IMR-90 (cell line): Measurements from ENCODE around the gene EPC1. TPM values are rescaled to one million over a fixed set of nuclear protein-coding genes. Genes with fewer than 3 reads are reported as not detected.
A peak's percentile ranks its signal among the peaks of the same experiment; 100 is the strongest.

Source experiments
- ATAC-seq: fragments of 200-7000 bp; cut with Tn5 transposase; 2 replicates; pipeline ENCODE4 v1.9.1; 2020; ENCODE audit warnings: low read depth, mild to moderate bottlenecking, moderate library complexity
- BruUV-seq: library from RNA; stranded (reverse); fragments of 400-500 nt; replicated peaks from 2 replicates; lab custom pipeline; 2021; lab: Mats Ljungman, UMichigan
- CTCF ChIA-PET: fragments of 300-600 bp; formaldehyde crosslinking; extraction: SDS; loops from one replicate; lab custom pipeline; 2021; ENCODE audit warnings: antibody characterized with exemption; lab: Yijun Ruan, JAX
- POLR2A ChIA-PET: fragments of 300-600 bp; sonication (Branson Sonifier 250); formaldehyde crosslinking; loops from one replicate; lab custom pipeline; 2022; ENCODE audit warnings: antibody characterized with exemption; ENCODE audit not compliant: unreplicated experiment; lab: Charles Lee
- DNase-seq: peaks from one replicate; pipeline ENCODE4 v3.0.0; 2013
- H2AFZ ChIP-seq: replicated peaks from 2 replicates; pipeline ENCODE3; 2013; ENCODE audit warnings: low read length, mild to moderate bottlenecking; ENCODE audit not compliant: poor library complexity
- H2AK5ac ChIP-seq: 2 replicates; pipeline ENCODE4 v1.6.1; 2013; ENCODE audit warnings: low read depth, low read length, inconsistent platforms
- H2AK9ac ChIP-seq: replicated peaks from 2 replicates; pipeline ENCODE3; 2013; ENCODE audit warnings: mild to moderate bottlenecking, low read depth, low read length, moderate library complexity; ENCODE audit not compliant: poor library complexity
- H2BK120ac ChIP-seq: 2 replicates; pipeline ENCODE4 v1.6.1; 2013; ENCODE audit warnings: low read depth, low read length, inconsistent platforms
- H2BK15ac ChIP-seq: 3 replicates; pipeline ENCODE4 v1.6.1; 2013; ENCODE audit warnings: low read depth, low read length, inconsistent platforms
- H2BK20ac ChIP-seq: 2 replicates; pipeline ENCODE4 v1.6.1; 2013; ENCODE audit warnings: low read depth, mild to moderate bottlenecking, inconsistent platforms, low read length, moderate library complexity
- H2BK5ac ChIP-seq: 2 replicates; pipeline ENCODE4 v1.6.1; 2013; ENCODE audit warnings: mild to moderate bottlenecking, low read depth, low read length, inconsistent platforms; ENCODE audit not compliant: poor library complexity, severe bottlenecking
- H3K14ac ChIP-seq: replicated peaks from 2 replicates; pipeline ENCODE4 v1.6.1; 2013; ENCODE audit warnings: low read depth, low read length, inconsistent platforms
- H3K18ac ChIP-seq: 2 replicates; pipeline ENCODE4 v1.6.1; 2013; ENCODE audit warnings: low read depth, low read length, control low read depth
- H3K23ac ChIP-seq: 2 replicates; pipeline ENCODE4 v1.6.1; 2013; ENCODE audit warnings: low read depth, low read length, inconsistent platforms
- H3K27ac ChIP-seq: 2 replicates; pipeline ENCODE4 v1.5.1; 2013; ENCODE audit warnings: mild to moderate bottlenecking, control low read depth, low read length; ENCODE audit not compliant: insufficient read depth
- H3K27me3 ChIP-seq: 2 replicates; pipeline ENCODE4 v1.6.1; 2013; ENCODE audit warnings: low read length; ENCODE audit not compliant: control insufficient read depth, insufficient read depth
- H3K36me3 ChIP-seq: 2 replicates; pipeline ENCODE4 v1.6.1; 2013; ENCODE audit warnings: low read length, mixed read lengths; ENCODE audit not compliant: control insufficient read depth, insufficient read depth
- H3K4ac ChIP-seq: 2 replicates; pipeline ENCODE4 v1.6.1; 2013; ENCODE audit warnings: low read depth, low read length, inconsistent platforms
- H3K4me1 ChIP-seq: 2 replicates; pipeline ENCODE4 v1.6.1; 2013; ENCODE audit warnings: low read length, mixed read lengths; ENCODE audit not compliant: control insufficient read depth, insufficient read depth
- H3K4me2 ChIP-seq: 2 replicates; pipeline ENCODE4 v1.6.1; 2013; ENCODE audit warnings: low read depth, mild to moderate bottlenecking, control low read depth, low read length, moderate library complexity
- H3K4me3 ChIP-seq: 2 replicates; pipeline ENCODE4 v1.5.1; 2013; ENCODE audit warnings: low read depth, mild to moderate bottlenecking, control low read depth, low read length, moderate library complexity; ENCODE audit not compliant: insufficient read depth
- H3K56ac ChIP-seq: 2 replicates; pipeline ENCODE4 v1.6.1; 2013; ENCODE audit warnings: low read length, inconsistent platforms; ENCODE audit not compliant: insufficient read depth; ENCODE audit errors: extremely low read depth
- H3K79me1 ChIP-seq, 2 experiments: 2 replicates each; pipeline ENCODE4 v1.6.1; 2013; ENCODE audit warnings: low read length in 2 of 2, inconsistent platforms in 1 of 2, low read depth in 1 of 2
- H3K9ac ChIP-seq: 2 replicates; pipeline ENCODE4 v1.6.1; 2013; ENCODE audit warnings: low read depth, low read length, control low read depth
- H3K9me1 ChIP-seq: 2 replicates; pipeline ENCODE4 v1.6.1; 2013; ENCODE audit warnings: low read length, inconsistent platforms; ENCODE audit not compliant: insufficient read depth
- H3K9me3 ChIP-seq: 2 replicates; pipeline ENCODE4 v1.6.1; 2013; ENCODE audit warnings: low read length; ENCODE audit not compliant: control insufficient read depth, insufficient read depth
- H4K20me1 ChIP-seq: 2 replicates; pipeline ENCODE4 v1.6.1; 2013; ENCODE audit warnings: low read length, inconsistent platforms; ENCODE audit not compliant: insufficient read depth
- H4K5ac ChIP-seq: 2 replicates; pipeline ENCODE4 v1.6.1; 2013; ENCODE audit warnings: mild to moderate bottlenecking, low read depth, low read length, control low read depth
- H4K8ac ChIP-seq, 2 experiments: 2 replicates each; pipeline ENCODE4 v1.6.1; 2013; ENCODE audit warnings: low read depth in 2 of 2, low read length in 2 of 2, control low read depth in 1 of 2, inconsistent platforms in 1 of 2
- H4K91ac ChIP-seq: 2 replicates; pipeline ENCODE4 v1.6.1; 2013; ENCODE audit warnings: low read depth, low read length, inconsistent platforms; ENCODE audit not compliant: insufficient read depth
- BHLHE40 ChIP-seq: fragments of 150-350 bp; IDR thresholded peaks from 2 replicates; pipeline ENCODE4 v1.6.1; 2016; ENCODE audit warnings: mild to moderate bottlenecking, low read depth, low read length
- CEBPB ChIP-seq: IDR thresholded peaks from 2 replicates; pipeline ENCODE4 v1.6.1; 2012; ENCODE audit warnings: low read depth, low read length, improper control_type of control experiment
- CHD1 ChIP-seq: IDR thresholded peaks from 2 replicates; pipeline ENCODE4 v1.6.1; 2012; ENCODE audit warnings: low read depth, low read length, improper control_type of control experiment
- FOS ChIP-seq: fragments of 150-350 bp; IDR thresholded peaks from 2 replicates; pipeline ENCODE4 v1.6.1; 2016; ENCODE audit warnings: low read depth, low read length
- MAFK ChIP-seq: IDR thresholded peaks from 2 replicates; pipeline ENCODE4 v1.6.1; 2012; ENCODE audit warnings: low read depth, low read length, improper control_type of control experiment
- MAZ ChIP-seq: IDR thresholded peaks from 2 replicates; pipeline ENCODE4 v1.6.1; 2012; ENCODE audit warnings: low read depth, mild to moderate bottlenecking, low read length, improper control_type of control experiment, moderate library complexity, borderline replicate concordance
- NFE2L2 ChIP-seq: fragments of 150-350 bp; IDR thresholded peaks from 2 replicates; pipeline ENCODE4 v1.6.1; 2016; ENCODE audit warnings: low read depth, mild to moderate bottlenecking, low read length
- POLR2A ChIP-seq: IDR thresholded peaks from 2 replicates; pipeline ENCODE4 v1.6.1; 2012; ENCODE audit warnings: mild to moderate bottlenecking, low read depth, low read length
- RFX5 ChIP-seq: IDR thresholded peaks from 2 replicates; pipeline ENCODE4 v1.8.0; 2012; ENCODE audit warnings: low read depth, mild to moderate bottlenecking, low read length, moderate library complexity
- WGBS, 2 experiments: methylation state at CpG; one replicate each; pipeline versions ENCODE4 v1.1.5 to v1.1.7; 2013; ENCODE audit warnings: missing lambda C conversion rate in 2 of 2; ENCODE audit not compliant: insufficient read length in 1 of 2; ENCODE audit errors: extremely low coverage in 2 of 2; 5-methylcytosine and 5-hydroxymethylcytosine counted together
- dilution Hi-C: fragments of 300-500 bp; cut with HindIII; formaldehyde crosslinking; loops from one replicate; pipeline ENCODE4 v1.14.3; 2018; ENCODE audit warnings: low sequenced_read_pairs; ENCODE audit not compliant: unreplicated experiment
- in situ Hi-C: fragments of 300-500 bp; cut with MboI; formaldehyde crosslinking; loops from 3 replicates; pipeline ENCODE4 v1.14.3; 2019; ENCODE audit warnings: low sequenced_read_pairs, inconsistent platforms, mixed read lengths
- intact Hi-C: fragments of 100-400 bp; cut with micrococcal nuclease; formaldehyde crosslinking; loops from 2 replicates; pipeline ENCODE4 v1.10.0; 2022
- polyA plus RNA-seq, 3 experiments: library from polyadenylated mRNA; depleted of rRNA; stranded (reverse); fragments of >200 nt; gene quantifications; 2 replicates each; pipeline ENCODE4 v1.2.3, GENCODE V29; 2012; ENCODE audit warnings: low replicate concordance in 1 of 3
- total RNA-seq: library from RNA; depleted of rRNA; stranded (reverse); fragments of >200 nt; gene quantifications from 2 replicates; pipeline ENCODE4 v1.2.3, GENCODE V29; 2012
- TF ChIP-seq, protein P1 (sequence below): fragments of 150-350 bp; IDR thresholded peaks from 2 replicates; pipeline ENCODE4 v1.6.1; 2017; ENCODE audit warnings: mild to moderate bottlenecking, antibody characterized with exemption, low read length, low read depth
- TF ChIP-seq, protein P2 (sequence below): fragments of 150-350 bp; IDR thresholded peaks from 2 replicates; pipeline ENCODE4 v1.6.1; 2016; ENCODE audit warnings: low read depth, mild to moderate bottlenecking, low read length, moderate library complexity, borderline replicate concordance

Gene EPC1
- total and polyA plus RNA-seq, 2 of the 4 experiments (the other 2 are of a cell fraction), result 21.9 to 23.5 TPM

DNA sequence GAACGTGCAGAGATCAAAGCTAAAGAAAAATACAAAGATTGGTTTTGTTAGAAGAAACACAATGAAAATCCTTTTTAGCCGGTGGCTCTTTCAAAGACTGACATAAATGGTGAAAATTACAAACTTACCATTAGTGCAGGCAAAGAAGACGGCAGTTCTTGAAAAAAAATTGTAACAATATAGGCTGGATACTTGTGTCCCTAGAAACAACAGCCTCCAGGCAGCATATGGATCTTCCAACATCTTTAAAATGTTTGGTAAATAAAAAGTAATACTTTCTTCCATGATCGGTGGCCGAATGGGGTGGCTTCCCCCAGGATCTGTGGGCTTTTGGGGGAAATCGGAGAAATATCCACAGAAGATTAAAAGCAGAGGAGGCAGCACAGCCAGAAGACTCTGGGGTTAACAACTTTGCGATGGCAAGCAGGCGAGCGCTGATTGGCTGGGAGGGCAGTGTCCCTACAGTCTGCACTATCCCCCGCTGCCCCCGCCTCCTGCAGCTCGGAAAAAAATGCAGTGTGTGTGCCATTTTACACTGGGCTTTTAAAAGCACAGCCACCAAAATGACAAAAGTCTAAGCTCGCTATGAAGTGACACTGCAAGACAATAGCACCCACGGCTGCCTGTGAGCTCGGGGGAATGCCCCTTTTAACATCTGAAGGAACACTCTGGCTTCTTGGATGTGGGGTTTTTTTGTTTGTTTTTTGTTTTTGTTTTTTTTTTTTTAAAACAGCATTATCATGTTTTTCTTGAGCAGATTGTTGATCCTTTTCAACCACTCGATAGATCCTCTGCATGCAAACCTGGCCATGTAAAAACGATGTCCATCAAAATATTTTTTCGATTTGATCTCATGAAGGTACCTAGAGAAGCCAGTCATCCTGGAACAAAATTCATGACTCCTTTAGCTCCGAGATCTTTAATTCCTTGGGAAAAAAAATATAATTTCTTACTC lies 31.7 kb upstream of the EPC1 start:
- Histone ChIP-seq H3K23ac (peak overlapping the region; percentile 95), H4K20me1 (no peaks in the 10 kb centered on the region), H3K4me2 (peak overlapping the region; percentile 84), H3K9me1 (peaks cover 2% of the 10 kb centered on the region), H2BK20ac (0 out of 2 replicates have a peak overlapping the region, but pooled peaks have one; percentile 40), H2BK120ac (peak overlapping the region; percentile 79), H3K36me3 (no peaks in the 10 kb centered on the region), H4K91ac (peak overlapping the region; percentile 96), H2AK9ac (peak overlapping the region; percentile 60), H3K4me1 (0 out of 2 replicates have a peak, but pooled peaks cover 1% of the 10 kb centered on the region), H3K4me3 (peak overlapping the region; percentile 62), H3K79me1 (peaks cover 3 to 10% of the 10 kb centered on the region in 2 experiments; a peak in 2 of 4 replicates), H3K56ac (peak overlapping the region; percentile 95), H3K9me3 (no peaks in the 10 kb centered on the region), H4K5ac (peak overlapping the region; percentile 73), H3K14ac (peak overlapping the region; percentile 96), H2AK5ac (peak overlapping the region; percentile 87; the same call in 1 of the 2 replicates), H4K8ac (peak overlapping the region; percentile 90 to 94), H3K9ac (peak overlapping the region; percentile 84), H3K27ac (peak overlapping the region; percentile 86), H2BK5ac (peak overlapping the region; percentile 90), H3K18ac (peak overlapping the region; percentile 91), H3K27me3 (no peaks in the 10 kb centered on the region), H2AFZ (peak overlapping the region; percentile 89), H2BK15ac (peak overlapping the region; percentile 90; the same call in 2 of the 3 replicates), H3K4ac (peak overlapping the region; percentile 91)
- WGBS, 2 experiments, result 0% methylated on average over 7 of the region's 19 CpGs; no CpG with 5 or more reads in 1 of the 2 experiments
- dilution Hi-C loops (no loop called here), in situ Hi-C loops (no loop called here), intact Hi-C loops (loop anchor here (1.0 to 2.0 kb wide), 2 partner anchors 68 to 626 kb away; partner anchors contain the start of gene CCDC7)
- TSS peak; percentile 51 for BruUV-seq
- DNase-seq, result peak; percentile 85
- ChIA-PET POLR2A (interaction anchor here (0.6 to 0.7 kb wide), 2 partner anchors 19 to 105 kb away, joined by 3 to 7 read pairs; no protein-coding TSS in a partner anchor), CTCF (interaction anchor here (0.6 to 1.5 kb wide), 6 partner anchors 11 to 66 kb away, joined by 3 to 7 read pairs (median 3); no protein-coding TSS in a partner anchor)
- ATAC-seq, result peak; percentile 97
- TF ChIP-seq FOS (no peak), MAFK (0 out of 2 replicates have a peak, but pooled peaks have one; percentile 8), CHD1 (no peak), RFX5 (no peak), NFE2L2 (no peak), BHLHE40 (no peak), POLR2A (peak; percentile 58; the same call in 1 of the 2 replicates), MAZ (peak; percentile 51; the same call in 1 of the 2 replicates), CEBPB (no peak)
- TF ChIP-seq, protein P1, sequence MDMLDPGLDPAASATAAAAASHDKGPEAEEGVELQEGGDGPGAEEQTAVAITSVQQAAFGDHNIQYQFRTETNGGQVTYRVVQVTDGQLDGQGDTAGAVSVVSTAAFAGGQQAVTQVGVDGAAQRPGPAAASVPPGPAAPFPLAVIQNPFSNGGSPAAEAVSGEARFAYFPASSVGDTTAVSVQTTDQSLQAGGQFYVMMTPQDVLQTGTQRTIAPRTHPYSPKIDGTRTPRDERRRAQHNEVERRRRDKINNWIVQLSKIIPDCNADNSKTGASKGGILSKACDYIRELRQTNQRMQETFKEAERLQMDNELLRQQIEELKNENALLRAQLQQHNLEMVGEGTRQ, result no peak
- TF ChIP-seq, protein P2, sequence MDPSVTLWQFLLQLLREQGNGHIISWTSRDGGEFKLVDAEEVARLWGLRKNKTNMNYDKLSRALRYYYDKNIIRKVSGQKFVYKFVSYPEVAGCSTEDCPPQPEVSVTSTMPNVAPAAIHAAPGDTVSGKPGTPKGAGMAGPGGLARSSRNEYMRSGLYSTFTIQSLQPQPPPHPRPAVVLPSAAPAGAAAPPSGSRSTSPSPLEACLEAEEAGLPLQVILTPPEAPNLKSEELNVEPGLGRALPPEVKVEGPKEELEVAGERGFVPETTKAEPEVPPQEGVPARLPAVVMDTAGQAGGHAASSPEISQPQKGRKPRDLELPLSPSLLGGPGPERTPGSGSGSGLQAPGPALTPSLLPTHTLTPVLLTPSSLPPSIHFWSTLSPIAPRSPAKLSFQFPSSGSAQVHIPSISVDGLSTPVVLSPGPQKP, result no peak
